IMR-90 (cell line): ENCODE measurements around the gene SLC25A19. TPM values are rescaled to one million over a fixed set of nuclear protein-coding genes. Genes with fewer than 3 reads are reported as not detected.

Experiments
- ATAC-seq: fragments of 200-7000 bp; cut with Tn5 transposase; 2 replicates; pipeline ENCODE4 v1.9.1; 2020; ENCODE audit warnings: low read depth, mild to moderate bottlenecking, moderate library complexity
- BruUV-seq: library from RNA; stranded (reverse); fragments of 400-500 nt; replicated peaks from 2 replicates; lab custom pipeline; 2021; lab: Mats Ljungman, UMichigan
- CTCF ChIA-PET: fragments of 300-600 bp; formaldehyde crosslinking; extraction: SDS; loops from one replicate; lab custom pipeline; 2021; ENCODE audit warnings: antibody characterized with exemption; lab: Yijun Ruan, JAX
- POLR2A ChIA-PET: fragments of 300-600 bp; sonication (Branson Sonifier 250); formaldehyde crosslinking; loops from one replicate; lab custom pipeline; 2022; ENCODE audit warnings: antibody characterized with exemption; ENCODE audit not compliant: unreplicated experiment; lab: Charles Lee
- DNase-seq: peaks from one replicate; pipeline ENCODE4 v3.0.0; 2013
- H2AFZ ChIP-seq: replicated peaks from 2 replicates; pipeline ENCODE3; 2013; ENCODE audit warnings: low read length, mild to moderate bottlenecking; ENCODE audit not compliant: poor library complexity
- H2AK5ac ChIP-seq: 2 replicates; pipeline ENCODE4 v1.6.1; 2013; ENCODE audit warnings: low read depth, low read length, inconsistent platforms
- H2AK9ac ChIP-seq: replicated peaks from 2 replicates; pipeline ENCODE3; 2013; ENCODE audit warnings: mild to moderate bottlenecking, low read depth, low read length, moderate library complexity; ENCODE audit not compliant: poor library complexity
- H2BK120ac ChIP-seq: 2 replicates; pipeline ENCODE4 v1.6.1; 2013; ENCODE audit warnings: low read depth, low read length, inconsistent platforms
- H2BK15ac ChIP-seq: 3 replicates; pipeline ENCODE4 v1.6.1; 2013; ENCODE audit warnings: low read depth, low read length, inconsistent platforms
- H2BK20ac ChIP-seq: 2 replicates; pipeline ENCODE4 v1.6.1; 2013; ENCODE audit warnings: low read depth, mild to moderate bottlenecking, inconsistent platforms, low read length, moderate library complexity
- H2BK5ac ChIP-seq: 2 replicates; pipeline ENCODE4 v1.6.1; 2013; ENCODE audit warnings: mild to moderate bottlenecking, low read depth, low read length, inconsistent platforms; ENCODE audit not compliant: poor library complexity, severe bottlenecking
- H3K14ac ChIP-seq: replicated peaks from 2 replicates; pipeline ENCODE4 v1.6.1; 2013; ENCODE audit warnings: low read depth, low read length, inconsistent platforms
- H3K18ac ChIP-seq: 2 replicates; pipeline ENCODE4 v1.6.1; 2013; ENCODE audit warnings: low read depth, low read length, control low read depth
- H3K23ac ChIP-seq: 2 replicates; pipeline ENCODE4 v1.6.1; 2013; ENCODE audit warnings: low read depth, low read length, inconsistent platforms
- H3K27ac ChIP-seq: 2 replicates; pipeline ENCODE4 v1.5.1; 2013; ENCODE audit warnings: mild to moderate bottlenecking, control low read depth, low read length; ENCODE audit not compliant: insufficient read depth
- H3K27me3 ChIP-seq: 2 replicates; pipeline ENCODE4 v1.6.1; 2013; ENCODE audit warnings: low read length; ENCODE audit not compliant: control insufficient read depth, insufficient read depth
- H3K36me3 ChIP-seq: 2 replicates; pipeline ENCODE4 v1.6.1; 2013; ENCODE audit warnings: low read length, mixed read lengths; ENCODE audit not compliant: control insufficient read depth, insufficient read depth
- H3K4ac ChIP-seq: 2 replicates; pipeline ENCODE4 v1.6.1; 2013; ENCODE audit warnings: low read depth, low read length, inconsistent platforms
- H3K4me1 ChIP-seq: 2 replicates; pipeline ENCODE4 v1.6.1; 2013; ENCODE audit warnings: low read length, mixed read lengths; ENCODE audit not compliant: control insufficient read depth, insufficient read depth
- H3K4me2 ChIP-seq: 2 replicates; pipeline ENCODE4 v1.6.1; 2013; ENCODE audit warnings: low read depth, mild to moderate bottlenecking, control low read depth, low read length, moderate library complexity
- H3K4me3 ChIP-seq: 2 replicates; pipeline ENCODE4 v1.5.1; 2013; ENCODE audit warnings: low read depth, mild to moderate bottlenecking, control low read depth, low read length, moderate library complexity; ENCODE audit not compliant: insufficient read depth
- H3K56ac ChIP-seq: 2 replicates; pipeline ENCODE4 v1.6.1; 2013; ENCODE audit warnings: low read length, inconsistent platforms; ENCODE audit not compliant: insufficient read depth; ENCODE audit errors: extremely low read depth
- H3K79me1 ChIP-seq, 2 experiments: 2 replicates each; pipeline ENCODE4 v1.6.1; 2013; ENCODE audit warnings: low read length in 2 of 2, inconsistent platforms in 1 of 2, low read depth in 1 of 2
- H3K9ac ChIP-seq: 2 replicates; pipeline ENCODE4 v1.6.1; 2013; ENCODE audit warnings: low read depth, low read length, control low read depth
- H3K9me1 ChIP-seq: 2 replicates; pipeline ENCODE4 v1.6.1; 2013; ENCODE audit warnings: low read length, inconsistent platforms; ENCODE audit not compliant: insufficient read depth
- H3K9me3 ChIP-seq: 2 replicates; pipeline ENCODE4 v1.6.1; 2013; ENCODE audit warnings: low read length; ENCODE audit not compliant: control insufficient read depth, insufficient read depth
- H4K20me1 ChIP-seq: 2 replicates; pipeline ENCODE4 v1.6.1; 2013; ENCODE audit warnings: low read length, inconsistent platforms; ENCODE audit not compliant: insufficient read depth
- H4K5ac ChIP-seq: 2 replicates; pipeline ENCODE4 v1.6.1; 2013; ENCODE audit warnings: mild to moderate bottlenecking, low read depth, low read length, control low read depth
- H4K8ac ChIP-seq, 2 experiments: 2 replicates each; pipeline ENCODE4 v1.6.1; 2013; ENCODE audit warnings: low read depth in 2 of 2, low read length in 2 of 2, control low read depth in 1 of 2, inconsistent platforms in 1 of 2
- H4K91ac ChIP-seq: 2 replicates; pipeline ENCODE4 v1.6.1; 2013; ENCODE audit warnings: low read depth, low read length, inconsistent platforms; ENCODE audit not compliant: insufficient read depth
- BHLHE40 ChIP-seq: fragments of 150-350 bp; IDR thresholded peaks from 2 replicates; pipeline ENCODE4 v1.6.1; 2016; ENCODE audit warnings: mild to moderate bottlenecking, low read depth, low read length
- CEBPB ChIP-seq: IDR thresholded peaks from 2 replicates; pipeline ENCODE4 v1.6.1; 2012; ENCODE audit warnings: low read depth, low read length, improper control_type of control experiment
- CHD1 ChIP-seq: IDR thresholded peaks from 2 replicates; pipeline ENCODE4 v1.6.1; 2012; ENCODE audit warnings: low read depth, low read length, improper control_type of control experiment
- CTCF ChIP-seq: conservative IDR thresholded peaks from 2 replicates; pipeline ENCODE4 v1.5.1; 2012; ENCODE audit warnings: mild to moderate bottlenecking, low read depth, low read length, improper control_type of control experiment
- ELK1 ChIP-seq: fragments of 150-350 bp; IDR thresholded peaks from 2 replicates; pipeline ENCODE4 v1.6.1; 2016; ENCODE audit warnings: low read depth, mild to moderate bottlenecking, low read length, moderate library complexity, borderline replicate concordance
- FOS ChIP-seq: fragments of 150-350 bp; IDR thresholded peaks from 2 replicates; pipeline ENCODE4 v1.6.1; 2016; ENCODE audit warnings: low read depth, low read length
- MAFK ChIP-seq: IDR thresholded peaks from 2 replicates; pipeline ENCODE4 v1.6.1; 2012; ENCODE audit warnings: low read depth, low read length, improper control_type of control experiment
- MAZ ChIP-seq: IDR thresholded peaks from 2 replicates; pipeline ENCODE4 v1.6.1; 2012; ENCODE audit warnings: low read depth, mild to moderate bottlenecking, low read length, improper control_type of control experiment, moderate library complexity, borderline replicate concordance
- MXI1 ChIP-seq: IDR thresholded peaks from 2 replicates; pipeline ENCODE4 v1.6.1; 2012; ENCODE audit warnings: low read depth, mild to moderate bottlenecking, low read length, moderate library complexity, borderline replicate concordance
- NFE2L2 ChIP-seq: fragments of 150-350 bp; IDR thresholded peaks from 2 replicates; pipeline ENCODE4 v1.6.1; 2016; ENCODE audit warnings: low read depth, mild to moderate bottlenecking, low read length
- POLR2A ChIP-seq: IDR thresholded peaks from 2 replicates; pipeline ENCODE4 v1.6.1; 2012; ENCODE audit warnings: mild to moderate bottlenecking, low read depth, low read length
- RAD21 ChIP-seq: IDR thresholded peaks from 2 replicates; pipeline ENCODE4 v1.6.1; 2012; ENCODE audit warnings: low read length, improper control_type of control experiment
- RCOR1 ChIP-seq: IDR thresholded peaks from 2 replicates; pipeline ENCODE4 v1.6.1; 2012; ENCODE audit warnings: mild to moderate bottlenecking, low read length, improper control_type of control experiment; ENCODE audit not compliant: insufficient replicate concordance
- RFX5 ChIP-seq: IDR thresholded peaks from 2 replicates; pipeline ENCODE4 v1.8.0; 2012; ENCODE audit warnings: low read depth, mild to moderate bottlenecking, low read length, moderate library complexity
- SMC3 ChIP-seq: fragments of 150-350 bp; IDR thresholded peaks from 2 replicates; pipeline ENCODE4 v1.6.1; 2016; ENCODE audit warnings: low read depth, mild to moderate bottlenecking, antibody characterized with exemption, low read length, moderate library complexity
- USF2 ChIP-seq: fragments of 150-350 bp; IDR thresholded peaks from 2 replicates; pipeline ENCODE4 v1.6.1; 2017; ENCODE audit warnings: mild to moderate bottlenecking, antibody characterized with exemption, low read length, low read depth
- WGBS, 2 experiments: methylation state at CpG; one replicate each; pipeline versions ENCODE4 v1.1.5 to v1.1.7; 2013; ENCODE audit warnings: missing lambda C conversion rate in 2 of 2; ENCODE audit not compliant: insufficient read length in 1 of 2; ENCODE audit errors: extremely low coverage in 2 of 2; 5-methylcytosine and 5-hydroxymethylcytosine counted together
- dilution Hi-C: fragments of 300-500 bp; cut with HindIII; formaldehyde crosslinking; loops from one replicate; pipeline ENCODE4 v1.14.3; 2018; ENCODE audit warnings: low sequenced_read_pairs; ENCODE audit not compliant: unreplicated experiment
- in situ Hi-C: fragments of 300-500 bp; cut with MboI; formaldehyde crosslinking; loops from 3 replicates; pipeline ENCODE4 v1.14.3; 2019; ENCODE audit warnings: low sequenced_read_pairs, inconsistent platforms, mixed read lengths
- intact Hi-C: fragments of 100-400 bp; cut with micrococcal nuclease; formaldehyde crosslinking; loops from 2 replicates; pipeline ENCODE4 v1.10.0; 2022
- polyA plus RNA-seq, 3 experiments: library from polyadenylated mRNA; depleted of rRNA; stranded (reverse); fragments of >200 nt; gene quantifications; 2 replicates each; pipeline ENCODE4 v1.2.3, GENCODE V29; 2012; ENCODE audit warnings: low replicate concordance in 1 of 3
- total RNA-seq: library from RNA; depleted of rRNA; stranded (reverse); fragments of >200 nt; gene quantifications from 2 replicates; pipeline ENCODE4 v1.2.3, GENCODE V29; 2012

The SLC25A19 gene
- total and polyA plus RNA-seq, 2 of the 4 experiments (the other 2 are of a cell fraction), result 9.1 to 9.2 TPM

GRCh38 chr17:75325348-75325747 is 36.1 kb upstream of the SLC25A19 start:
- H3K79me1 ChIP-seq, result peaks cover 11 to 58% of the 10 kb centered on the region in 2 experiments
- peaks cover 5% of the 10 kb centered on the region for H3K4me1 ChIP-seq
- peaks cover 26% of the 10 kb centered on the region for H3K36me3 ChIP-seq
- H3K23ac ChIP-seq, result no peak overlapping the region
- H3K9me1 ChIP-seq, result peaks cover 10% of the 10 kb centered on the region; the same call in 1 of the 2 replicates
- H3K4me3 ChIP-seq, result no peak overlapping the region
- no peak overlapping the region for H3K14ac ChIP-seq
- WGBS, 2 experiments, result no CpG with 5 or more reads among the region's 6 CpGs
- no peak overlapping the region for H3K18ac ChIP-seq
- no peaks in the 10 kb centered on the region for H3K27me3 ChIP-seq
- no peak overlapping the region for H3K4me2 ChIP-seq
- H2AK9ac ChIP-seq, result no peak overlapping the region
- no TSS peak for BruUV-seq
- H3K27ac ChIP-seq, result no peak overlapping the region
- no peak overlapping the region for H2BK15ac ChIP-seq
- H4K20me1 ChIP-seq, result peaks cover 21% of the 10 kb centered on the region; the same call in 1 of the 2 replicates
- no peak overlapping the region for H2BK20ac ChIP-seq
- no peak overlapping the region for H4K8ac ChIP-seq
- TF ChIP-seq USF2, result no peak
- TF ChIP-seq NFE2L2, result no peak
- no peak for TF ChIP-seq MXI1
- no peak for TF ChIP-seq SMC3
- TF ChIP-seq RFX5, result no peak
- no peak for TF ChIP-seq CHD1
- TF ChIP-seq RAD21, result no peak
- TF ChIP-seq MAFK, result no peak
- no peak for TF ChIP-seq ELK1
- no peak for TF ChIP-seq CTCF
- TF ChIP-seq POLR2A, result no peak
- TF ChIP-seq CEBPB, result no peak
- no peak for TF ChIP-seq BHLHE40
- TF ChIP-seq FOS, result no peak
- TF ChIP-seq RCOR1, result no peak
- TF ChIP-seq MAZ, result no peak
- DNase-seq, result no peak
- H3K9me3 ChIP-seq, result no peaks in the 10 kb centered on the region
- no peak overlapping the region for H3K9ac ChIP-seq
- no peak overlapping the region for H4K91ac ChIP-seq
- no peak overlapping the region for H2BK120ac ChIP-seq
- no peak for ATAC-seq
- in situ Hi-C loops, result no loop called here
- no peak overlapping the region for H3K4ac ChIP-seq
- H2BK5ac ChIP-seq, result no peak overlapping the region
- no peak overlapping the region for H3K56ac ChIP-seq
- POLR2A ChIA-PET, result no interaction called here
- dilution Hi-C loops, result no loop called here
- CTCF ChIA-PET, result interaction anchor here (1.4 kb wide), 1 partner anchor 69 kb away, joined by 3 read pairs; no protein-coding TSS in a partner anchor
- intact Hi-C loops, result loop anchor here (5.0 kb wide), 1 partner anchor 37 kb away; no protein-coding TSS in a partner anchor
- H4K5ac ChIP-seq, result no peak overlapping the region
- no peak overlapping the region for H2AK5ac ChIP-seq
- H2AFZ ChIP-seq, result no peak overlapping the region
